Endometrial microvascular endothelial cells (primary cell): ENCODE measurements around the gene CSNK1G3. TPM values are rescaled to one million over a fixed set of nuclear protein-coding genes. Genes with fewer than 3 reads are reported as not detected.
"Not testable (repeated sequence)": the region's sequence is repeated elsewhere in the genome, so short reads cannot be mapped to it uniquely, and the experiment has no call there.

Source experiments
- in situ Hi-C: cut with HindIII; loops from 2 replicates; pipeline ENCODE4 v1.10.0; 2017; ENCODE audit warnings: low sequenced_read_pairs, low pct_unique_long_range_greater_than_20kb; ENCODE audit errors: inconsistent ontology term
- total RNA-seq: library from RNA; depleted of rRNA; stranded (reverse); fragments of >200 nt; gene quantifications from one replicate; pipeline ENCODE4 v1.2.3, GENCODE V29; 2015; ENCODE audit errors: inconsistent ontology term

CSNK1G3 gene
- total RNA-seq, 1 donor from 2014 or later: 38.3 TPM

DNA sequence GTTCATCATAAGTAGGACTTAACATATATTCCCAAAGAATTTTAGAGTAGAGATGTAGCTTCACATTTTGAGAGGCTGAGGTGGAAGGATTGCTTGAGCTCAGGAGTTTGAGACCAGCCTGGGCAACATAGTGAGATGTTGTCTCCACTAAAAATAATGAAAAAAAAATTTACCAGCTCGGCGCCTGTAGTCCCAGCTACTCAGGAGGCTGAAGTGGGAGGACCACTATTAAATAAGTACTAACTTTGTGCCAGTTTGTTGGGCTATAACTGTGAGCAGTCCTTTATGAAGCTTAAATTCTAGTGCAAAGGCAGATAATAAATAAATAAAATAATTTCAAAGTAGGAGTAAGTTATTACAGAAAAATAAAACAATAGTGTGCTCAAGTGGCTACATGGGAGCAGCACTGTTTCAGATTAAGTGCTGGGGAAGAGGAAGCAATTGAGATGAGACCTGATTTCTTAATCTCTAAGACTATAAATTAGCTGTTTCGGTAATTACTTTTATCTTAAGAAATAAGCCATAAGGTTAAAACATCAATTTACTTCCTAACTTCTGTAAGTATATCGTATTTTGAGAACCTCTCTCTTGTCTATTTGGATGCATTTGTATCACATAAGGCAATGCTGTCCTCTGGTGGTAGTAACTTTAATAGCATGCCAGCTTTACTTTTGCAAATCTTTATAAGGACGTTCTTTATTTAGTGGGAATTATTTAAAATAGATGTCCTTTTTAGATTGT, 98.9 kb downstream of the CSNK1G3 start:
- in situ Hi-C loops: no loop called here

DNA sequence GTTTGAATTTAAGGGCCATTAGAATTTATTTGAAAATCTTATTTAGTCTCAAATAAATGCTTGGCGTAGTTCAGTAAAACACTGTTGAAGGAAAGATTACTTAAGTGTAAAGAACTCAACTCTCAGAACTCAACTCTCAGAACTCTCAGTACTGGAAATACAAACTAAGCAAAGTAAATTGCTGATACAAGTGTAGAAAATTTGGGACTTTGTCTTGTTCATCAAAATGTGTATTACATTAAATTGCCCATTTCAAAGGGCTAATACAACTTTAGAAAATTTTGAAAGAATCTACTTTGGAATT, 99.4 kb downstream of the CSNK1G3 start:
- in situ Hi-C loops: no loop called here

DNA sequence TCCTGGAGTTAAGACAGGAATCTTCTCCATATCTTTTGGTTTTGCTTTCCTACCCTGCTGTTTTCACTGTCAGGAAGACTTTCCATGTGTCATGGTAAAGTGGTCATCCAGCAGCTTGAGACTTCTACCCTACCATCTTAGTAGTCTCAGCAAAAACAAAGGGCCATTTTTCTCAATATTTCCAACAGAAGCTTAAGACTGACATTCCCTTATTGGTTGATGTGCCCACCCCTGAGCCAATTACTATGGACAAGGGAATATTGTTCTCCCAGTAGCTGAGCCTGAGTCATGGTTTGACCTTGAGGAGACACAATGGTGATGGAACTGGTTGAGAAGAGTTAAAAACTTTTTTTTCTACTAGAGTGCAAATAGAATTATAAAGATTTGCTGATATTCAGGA, 105.6 kb downstream of the CSNK1G3 start:
- in situ Hi-C loops: no loop called here

DNA sequence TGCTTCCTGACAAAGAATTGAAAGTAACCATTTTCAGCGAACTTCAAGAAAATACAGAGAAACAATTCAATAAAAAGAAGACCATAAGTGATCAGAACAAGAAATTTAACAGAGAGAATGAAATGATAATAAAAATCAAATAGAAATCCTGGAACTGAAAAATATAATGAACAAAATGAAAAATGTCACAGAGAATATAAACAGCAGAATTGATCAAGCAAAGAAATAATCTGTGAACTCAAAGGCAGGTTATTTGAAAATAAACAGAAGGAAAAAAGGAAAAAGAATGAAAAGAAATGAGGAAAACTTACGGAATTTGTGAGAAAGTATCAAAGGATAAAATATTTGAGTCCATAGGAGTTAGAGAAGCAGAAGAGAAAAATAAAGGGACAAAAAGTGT, 114.1 kb downstream of the CSNK1G3 start:
- in situ Hi-C loops: no loop called here

DNA sequence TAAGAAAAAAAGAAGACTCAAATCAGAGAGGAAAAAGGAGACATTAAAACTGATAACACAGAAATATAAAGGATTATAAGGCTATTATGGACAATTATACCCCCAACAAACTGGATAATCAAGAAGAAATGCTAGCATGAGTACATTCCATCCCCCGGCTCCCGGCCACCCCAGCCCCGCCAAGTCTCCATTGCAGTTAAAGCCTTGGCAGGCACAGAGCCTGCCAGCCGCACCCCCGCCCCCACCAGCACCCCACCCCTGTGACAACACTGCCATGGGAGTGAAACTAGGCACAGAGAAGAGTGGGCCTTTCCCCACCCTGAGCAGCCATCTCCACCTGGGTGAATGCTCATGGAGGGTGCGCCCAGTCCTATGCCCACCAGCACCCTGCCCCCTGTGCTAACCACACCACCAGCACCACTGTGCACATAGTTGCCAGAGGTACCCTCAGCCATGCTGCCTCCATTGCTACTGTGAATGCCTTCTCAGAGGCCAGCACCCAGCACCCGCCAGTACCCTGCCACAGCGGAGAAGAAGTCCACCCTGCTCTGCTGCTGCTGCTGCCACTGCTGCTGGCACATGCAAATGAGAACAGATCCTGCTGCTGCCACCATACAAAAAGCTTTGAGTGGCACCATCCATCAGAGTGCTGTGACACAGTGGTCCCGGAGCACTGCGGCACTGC, 117.0 kb downstream of the CSNK1G3 start:
- in situ Hi-C loops: no loop called here

DNA sequence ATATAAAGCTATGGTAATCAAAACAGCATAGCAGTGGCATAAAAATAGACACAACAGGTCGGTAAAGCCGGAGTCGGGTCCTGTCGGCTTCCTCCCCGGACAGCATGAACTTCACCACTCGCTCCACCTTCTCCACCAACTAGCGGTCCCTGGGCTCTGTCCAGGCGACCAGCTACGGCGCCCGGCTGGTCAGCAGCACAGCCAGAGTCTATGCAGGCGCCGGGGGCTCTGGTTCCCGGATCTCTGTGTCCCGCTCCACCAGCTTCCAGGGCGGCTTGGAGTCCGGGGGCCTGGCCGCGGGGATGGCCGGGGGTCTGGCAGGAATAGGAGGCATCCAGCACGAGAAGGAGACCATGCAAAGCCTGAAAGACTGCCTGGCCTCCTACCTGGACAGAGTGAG, 124.0 kb downstream of the CSNK1G3 start:
- in situ Hi-C loops: no loop called here

DNA sequence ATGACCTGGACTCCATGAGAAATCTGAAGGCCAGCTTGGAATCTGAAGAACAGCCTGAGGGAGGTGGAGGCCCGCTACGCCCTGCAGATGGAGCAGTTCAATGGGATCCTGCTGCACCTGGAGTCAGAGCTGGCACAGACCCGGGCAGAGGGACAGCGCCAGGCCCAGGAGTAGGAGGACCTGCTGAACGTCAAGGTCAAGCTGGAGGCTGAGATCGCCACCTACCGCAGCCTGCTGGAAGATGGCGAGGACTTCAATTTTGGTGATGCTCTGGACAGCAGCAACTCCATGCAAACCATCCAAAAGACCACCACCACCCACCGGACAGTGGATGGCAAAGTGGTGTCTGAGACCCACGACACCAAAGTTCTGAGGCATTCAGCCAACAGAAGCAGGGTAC, 125.1 kb downstream of the CSNK1G3 start:
- in situ Hi-C loops: not testable (repeated sequence)

DNA sequence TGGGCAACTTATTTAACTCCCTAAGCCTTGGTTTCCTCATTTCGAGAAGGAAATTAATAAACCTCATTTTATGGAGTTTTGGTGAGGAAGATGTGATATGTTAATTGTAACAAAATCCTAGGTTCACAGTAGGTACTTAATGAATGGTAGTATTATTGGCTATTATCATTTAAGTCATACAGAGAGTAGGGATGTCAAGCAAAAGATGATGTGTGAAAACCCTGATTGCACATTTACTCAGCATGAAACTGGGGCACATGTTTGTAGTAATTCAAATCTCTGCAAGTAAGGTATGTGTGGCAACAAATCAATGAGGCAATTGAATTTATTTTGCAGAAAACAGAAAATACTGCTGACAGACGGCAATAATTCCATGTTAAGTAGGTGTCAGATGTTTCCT, 127.3 kb downstream of the CSNK1G3 start:
- in situ Hi-C loops: no loop called here

DNA sequence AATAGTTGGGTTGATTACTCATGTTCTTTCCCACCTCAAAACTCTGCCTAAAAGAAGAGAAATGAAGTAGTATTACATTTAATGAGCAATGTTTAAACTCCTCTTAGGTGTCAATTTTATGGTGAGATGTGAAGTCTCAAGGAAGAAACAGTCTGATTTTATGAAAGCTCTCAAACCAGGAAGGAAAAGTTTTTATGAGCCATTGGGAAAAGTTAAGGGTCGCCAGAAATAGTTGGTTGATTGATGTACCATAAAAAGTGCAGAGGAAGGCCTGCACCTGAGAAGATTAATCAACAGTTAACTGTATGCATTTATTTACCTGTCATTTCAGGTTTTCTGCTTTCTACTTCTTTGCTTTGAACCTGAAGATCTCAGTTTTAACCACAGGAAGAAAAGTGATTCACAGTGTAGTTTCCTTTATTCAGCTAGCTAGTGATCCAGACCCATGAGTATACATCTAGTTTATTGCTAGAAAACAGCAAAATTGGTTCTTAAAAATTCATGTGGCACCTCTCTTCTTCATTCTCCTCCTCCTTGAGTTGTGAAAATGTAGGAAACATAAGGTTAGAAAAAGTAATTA, 133.1 kb downstream of the CSNK1G3 start:
- in situ Hi-C loops: no loop called here

DNA sequence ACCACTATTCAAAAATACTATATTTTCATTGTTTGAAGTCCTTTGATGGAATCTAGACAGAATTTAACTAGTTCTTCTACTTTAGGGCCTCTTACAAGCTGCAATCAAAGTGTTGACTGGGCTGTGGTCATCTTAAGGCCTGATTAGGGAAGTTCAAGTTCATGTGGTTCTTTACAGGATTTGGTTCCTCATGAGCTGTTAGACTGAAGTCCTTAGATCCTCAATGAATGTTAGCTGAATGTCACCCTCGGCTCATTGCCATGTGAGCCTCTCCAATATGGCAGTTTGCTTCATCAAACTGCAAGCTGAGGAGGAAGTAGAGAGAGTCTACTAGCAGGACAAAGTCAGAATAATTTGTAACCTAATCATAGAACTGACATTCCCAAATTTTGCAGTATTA, 135.1 kb downstream of the CSNK1G3 start:
- in situ Hi-C loops: no loop called here

DNA sequence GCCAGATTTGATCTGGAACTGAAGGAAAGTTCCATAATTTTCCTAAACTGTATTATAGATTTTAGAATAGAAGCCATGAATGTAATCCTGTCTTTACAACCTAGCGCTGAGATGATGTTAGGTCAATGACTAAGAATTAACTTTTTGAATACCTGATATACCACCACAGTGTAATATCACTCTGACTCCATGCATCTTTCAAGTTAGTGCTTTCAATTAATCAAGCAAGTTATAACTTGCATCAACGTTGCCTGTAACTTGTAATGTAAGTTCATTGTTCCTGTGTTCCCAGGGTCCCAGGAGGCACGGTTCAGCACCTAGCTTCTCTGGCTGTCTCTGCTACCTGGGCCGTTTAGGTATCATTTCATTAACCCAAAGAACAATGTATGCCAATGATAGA, 139.3 kb downstream of the CSNK1G3 start:
- in situ Hi-C loops: no loop called here

DNA sequence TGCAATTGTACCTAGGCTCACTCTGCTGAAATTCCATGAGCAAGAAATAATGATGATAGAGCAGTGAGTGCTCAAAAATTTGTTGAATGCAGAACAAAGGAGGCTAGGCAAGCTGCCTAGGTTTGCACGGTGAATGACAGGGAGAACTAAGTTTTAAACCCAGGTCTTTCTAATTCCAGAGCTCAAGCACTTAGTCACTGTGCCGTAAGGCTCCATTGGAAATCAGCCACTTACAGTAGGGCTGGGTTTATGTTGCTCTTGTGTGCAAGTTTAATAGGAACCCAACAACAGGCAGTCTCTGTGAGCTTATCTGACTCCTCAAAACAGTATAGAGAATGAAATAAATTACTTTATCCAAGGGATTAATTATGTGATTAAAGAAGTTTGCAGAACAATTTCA, 147.0 kb downstream of the CSNK1G3 start:
- in situ Hi-C loops: no loop called here

DNA sequence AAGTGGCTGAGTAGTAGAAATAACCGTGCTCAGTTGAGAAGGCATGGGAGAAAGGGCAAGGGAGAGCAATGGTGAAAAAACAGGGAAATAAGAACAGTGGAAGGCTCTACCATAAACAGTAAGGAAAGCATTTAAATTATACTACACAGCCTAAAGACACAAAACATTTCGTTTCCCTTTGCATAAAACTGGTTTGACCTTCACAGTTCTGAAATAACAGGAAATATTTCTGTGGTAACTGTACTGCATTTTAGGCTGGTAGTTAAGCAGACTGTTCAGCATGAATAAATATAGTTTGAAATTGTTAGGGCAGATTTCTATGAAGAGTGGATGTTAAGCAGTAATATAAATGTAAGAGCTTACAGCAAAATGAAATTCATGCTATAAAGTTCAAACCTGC, 147.5 kb downstream of the CSNK1G3 start:
- in situ Hi-C loops: no loop called here

DNA sequence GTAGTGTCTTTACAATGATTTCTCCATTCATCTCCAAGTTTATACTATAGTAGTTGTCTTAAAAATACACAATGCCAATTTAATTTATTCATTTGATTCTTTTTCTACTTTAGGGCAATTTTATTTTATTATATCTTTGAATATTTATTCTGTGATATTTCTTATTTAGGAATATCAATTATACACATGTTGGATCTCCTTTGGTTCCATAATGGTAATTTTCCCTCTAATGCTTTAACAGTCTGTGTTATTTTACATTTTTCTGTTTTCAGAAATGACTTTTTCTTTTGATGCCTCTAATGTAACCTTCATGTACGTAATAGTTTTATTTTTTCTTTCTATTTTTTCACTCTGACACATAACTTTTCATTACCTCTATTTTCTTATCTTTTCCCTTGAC, 153.0 kb downstream of the CSNK1G3 start:
- in situ Hi-C loops: no loop called here

DNA sequence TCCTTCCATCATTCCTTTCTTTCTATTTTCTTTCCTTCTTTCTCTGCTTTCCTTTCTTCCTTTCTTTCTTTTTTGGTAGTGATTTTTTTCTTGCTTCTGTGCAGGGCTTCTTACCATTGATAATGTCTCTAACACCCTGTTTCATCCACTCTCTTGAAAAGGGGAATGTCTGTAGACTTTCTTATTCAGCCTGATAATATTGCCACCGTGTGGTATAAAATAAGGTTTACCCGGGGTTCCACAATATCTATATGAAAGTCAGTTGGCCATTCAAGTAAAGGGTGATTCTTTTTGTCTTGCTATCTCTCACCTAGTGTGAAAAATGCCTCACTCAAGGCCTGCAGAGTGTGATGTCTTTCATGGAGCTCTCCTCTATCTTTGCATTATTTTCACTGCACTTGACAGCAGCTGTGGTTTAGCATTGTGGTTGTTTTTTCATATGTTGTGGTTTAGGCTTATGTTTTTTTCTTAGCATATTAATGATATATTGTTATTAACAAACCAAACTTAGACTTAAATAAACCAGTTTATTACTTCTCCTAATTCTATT, 153.9 kb downstream of the CSNK1G3 start:
- in situ Hi-C loops: no loop called here

Other genes starting within 250 kb of the CSNK1G3 start
- 10.2 TPM for gene CEP120, start 88.8 kb upstream of the CSNK1G3 start, total RNA-seq